ENCODE results near the gene OXCT2. TPM values are rescaled to one million over a fixed set of nuclear protein-coding genes. Genes with fewer than 3 reads are reported as not detected.

OXCT2 gene
- total RNA-seq, 3 donors from 2014 or later: 1.9 to 3.3 (median 2.2) TPM

DNA sequence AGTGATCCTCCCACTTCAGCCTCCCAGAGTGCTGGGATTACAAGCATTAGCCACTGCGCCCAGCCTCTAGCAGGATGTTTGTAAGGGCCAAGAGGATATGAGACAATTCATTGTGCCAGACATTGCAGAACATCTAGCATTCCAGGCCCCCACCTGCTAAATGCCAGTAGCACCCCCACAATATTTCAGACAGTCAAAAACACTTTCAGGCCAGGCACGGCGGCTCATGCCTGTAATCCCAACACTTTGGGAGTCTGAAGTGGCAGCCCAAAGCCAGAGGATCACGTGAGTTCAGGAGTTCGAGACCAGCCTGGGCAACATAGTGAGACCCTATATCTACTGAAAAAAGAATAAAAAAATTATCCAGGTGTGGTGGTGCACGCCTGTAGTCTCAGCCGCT, 19.6 kb downstream of the OXCT2 start:
- Histone ChIP-seq H3K4me3 (no peak overlapping the region), H3K36me3 (ENCODE audit: low read depth) (peaks cover 23% of the 10 kb centered on the region), H3K4me1 (ENCODE audit: low read depth) (no peaks in the 10 kb centered on the region), H3K9me3 (no peaks in the 10 kb centered on the region)
- DNase-seq: no peak
- intact Hi-C loops (cut with DNase I, micrococcal nuclease): no loop called here
- TF ChIP-seq, protein P1, sequence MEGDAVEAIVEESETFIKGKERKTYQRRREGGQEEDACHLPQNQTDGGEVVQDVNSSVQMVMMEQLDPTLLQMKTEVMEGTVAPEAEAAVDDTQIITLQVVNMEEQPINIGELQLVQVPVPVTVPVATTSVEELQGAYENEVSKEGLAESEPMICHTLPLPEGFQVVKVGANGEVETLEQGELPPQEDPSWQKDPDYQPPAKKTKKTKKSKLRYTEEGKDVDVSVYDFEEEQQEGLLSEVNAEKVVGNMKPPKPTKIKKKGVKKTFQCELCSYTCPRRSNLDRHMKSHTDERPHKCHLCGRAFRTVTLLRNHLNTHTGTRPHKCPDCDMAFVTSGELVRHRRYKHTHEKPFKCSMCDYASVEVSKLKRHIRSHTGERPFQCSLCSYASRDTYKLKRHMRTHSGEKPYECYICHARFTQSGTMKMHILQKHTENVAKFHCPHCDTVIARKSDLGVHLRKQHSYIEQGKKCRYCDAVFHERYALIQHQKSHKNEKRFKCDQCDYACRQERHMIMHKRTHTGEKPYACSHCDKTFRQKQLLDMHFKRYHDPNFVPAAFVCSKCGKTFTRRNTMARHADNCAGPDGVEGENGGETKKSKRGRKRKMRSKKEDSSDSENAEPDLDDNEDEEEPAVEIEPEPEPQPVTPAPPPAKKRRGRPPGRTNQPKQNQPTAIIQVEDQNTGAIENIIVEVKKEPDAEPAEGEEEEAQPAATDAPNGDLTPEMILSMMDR (IDR thresholded peaks at IDR 0.05): no peak
- no peak for ATAC-seq

GRCh38 chr1:39745016-39745670, 26.0 kb downstream of the OXCT2 start:
- H3K36me3 ChIP-seq (ENCODE audit: low read depth): peaks cover 12% of the 10 kb centered on the region
- ATAC-seq (no peak), DNase-seq (no peak)
- no peaks in the 10 kb centered on the region for H3K9me3 ChIP-seq
- peaks cover 6% of the 10 kb centered on the region for H3K4me1 ChIP-seq (ENCODE audit: low read depth)
- intact Hi-C loops (cut with DNase I, micrococcal nuclease): no loop called here
- H3K4me3 ChIP-seq: no peak overlapping the region
- TF ChIP-seq, protein P1 (IDR thresholded peaks at IDR 0.05): no peak

GRCh38 chr1:39738622-39739366, 32.4 kb downstream of the OXCT2 start, which contains the start of gene PPIE:
PPIE (plus strand) TSS chr1:39738882; CDS start chr1:39738901, 19 bp downstream.
- Histone ChIP-seq H3K4me1 (ENCODE audit: low read depth) (peaks cover 6% of the 10 kb centered on the region), H3K36me3 (ENCODE audit: low read depth) (peaks cover 4% of the 10 kb centered on the region), H3K9me3 (no peaks in the 10 kb centered on the region), H3K4me3 (peak within 1 kb of the TSS; percentile 50)
- DNase-seq: peak; percentile 96 to 98 (median 97)
- peak; percentile 100 for ATAC-seq
- intact Hi-C loops (cut with DNase I, micrococcal nuclease): no loop called here
- TF ChIP-seq, protein P1 (IDR thresholded peaks at IDR 0.05): no peak

- Histone ChIP-seq H3K4me1 (ENCODE audit: low read depth) (peaks cover 6% of the 10 kb centered on the region), H3K36me3 (ENCODE audit: low read depth) (no peaks in the 10 kb centered on the region), H3K4me3 (no peak overlapping the region), H3K9me3 (no peaks in the 10 kb centered on the region)
- DNase-seq: no peak
- no peak for ATAC-seq
- intact Hi-C loops (cut with DNase I, micrococcal nuclease): no loop called here
- TF ChIP-seq, protein P1 (IDR thresholded peaks at IDR 0.05): no peak
These were observed 33.5 kb downstream of the OXCT2 start for GRCh38 chr1:39737546-39738169.

- no peak for DNase-seq
- H3K4me1 ChIP-seq (ENCODE audit: low read depth): peaks cover 3% of the 10 kb centered on the region
- no peak overlapping the region for H3K4me3 ChIP-seq
- intact Hi-C loops (cut with DNase I, micrococcal nuclease): no loop called here
- H3K9me3 ChIP-seq: no peaks in the 10 kb centered on the region
- TF ChIP-seq, protein P1 (IDR thresholded peaks at IDR 0.05): no peak
- H3K36me3 ChIP-seq (ENCODE audit: low read depth): no peaks in the 10 kb centered on the region
- no peak for ATAC-seq
These were observed 35.4 kb downstream of the OXCT2 start for GRCh38 chr1:39735731-39736130.
